ENCODE measurements around the gene PARM1. TPM values are rescaled to one million over a fixed set of nuclear protein-coding genes. Genes with fewer than 3 reads are reported as not detected.

The PARM1 gene
- total and polyA plus RNA-seq, 2 donors (not counting 1 experiment from before 2014, with no cell fraction given), result 7.8 to 10.4 TPM

DNA sequence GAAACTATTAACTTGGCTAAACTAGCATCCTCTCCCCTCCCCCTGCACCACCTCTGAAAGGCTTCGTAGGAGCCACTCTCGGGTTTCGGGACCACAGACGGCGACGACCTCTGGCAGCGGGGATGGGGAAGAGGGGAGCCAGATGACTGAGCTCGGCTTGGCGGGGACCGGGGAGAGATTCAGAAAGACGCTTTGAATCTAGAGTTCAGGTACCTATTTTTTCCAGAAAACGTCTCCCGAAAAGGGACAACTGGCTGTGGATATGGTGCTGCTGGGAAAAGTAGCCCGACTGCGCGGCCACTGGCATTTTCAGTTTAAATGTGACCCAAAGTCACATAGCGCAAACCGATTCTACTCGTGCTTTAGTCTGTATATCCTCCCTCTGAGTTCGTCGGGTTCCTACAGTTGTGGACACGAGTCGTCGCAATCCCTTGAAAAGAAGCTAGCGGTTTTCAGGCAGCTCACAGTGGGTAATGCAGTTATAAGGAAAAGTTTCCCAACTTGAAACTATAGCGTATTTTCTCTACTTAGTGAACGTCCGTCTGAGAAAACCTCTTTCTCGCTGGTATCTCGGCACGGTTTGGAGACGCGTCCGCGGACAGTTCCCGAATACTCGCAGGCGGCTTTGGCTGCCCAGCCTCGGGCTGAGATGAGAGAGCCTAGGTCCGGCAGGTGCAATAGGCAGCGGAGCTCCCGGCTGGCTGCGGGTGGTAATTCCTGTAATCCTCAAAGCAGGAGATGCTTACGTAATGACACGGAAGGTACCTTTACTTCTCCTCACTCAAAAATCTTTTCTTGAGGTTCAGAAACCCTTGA lies 1.3 kb downstream of the PARM1 start:
- Histone ChIP-seq H3K79me2 (ENCODE audit: control insufficient read depth, insufficient read depth, low read length) (peaks cover 22% of the 10 kb centered on the region), H3K9me3 (ENCODE audit: control extremely low read depth in 1 of 3, control insufficient read depth in 2 of 3, insufficient read depth in 1 of 3, low read length in 2 of 3) (peaks cover 0 to 4% (median 0%) of the 10 kb centered on the region in 3 donors), H3K4me3 (ENCODE audit: control extremely low read depth in 1 of 5, extremely low read depth in 1 of 5, insufficient read depth in 1 of 5, low read depth in 2 of 5, low read length in 4 of 5) (peak overlapping the region; percentile 12 to 88 (median 73)), H3K4me2 (replicated peaks; ENCODE audit: low read depth, low read length, poor library complexity, severe bottlenecking) (peak overlapping the region; percentile 88), H3K9ac (ENCODE audit: low read length) (peak overlapping the region; percentile 84), H3K36me3 (replicated peaks in 1 of 2; ENCODE audit: control extremely low read depth in 1 of 2, control insufficient read depth in 1 of 2, extremely low read depth in 1 of 2, insufficient read depth in 2 of 2, low read length in 1 of 2) (no peaks in the 10 kb centered on the region), H2AFZ (ENCODE audit: insufficient read depth, low read depth, low read length, poor library complexity, severe bottlenecking) (peak overlapping the region; percentile 86), H3K27ac (ENCODE audit: low read length in 2 of 2) (peak overlapping the region in 1 of 2 donors; percentile 64), H3K27me3 (replicated peaks in 1 of 4; ENCODE audit: control extremely low read depth in 1 of 4, control insufficient read depth in 3 of 4, insufficient read depth in 4 of 4, low read length in 3 of 4) (peaks cover 0 to 24% (median 11%) of the 10 kb centered on the region in 4 experiments), H3K4me1 (ENCODE audit: control insufficient read depth in 2 of 2, insufficient read depth in 2 of 2, low read length in 2 of 2) (peaks cover 27 to 42% of the 10 kb centered on the region in 2 donors), H4K20me1 (ENCODE audit: control insufficient read depth, insufficient read depth, low read length, poor library complexity, severe bottlenecking) (no peaks in the 10 kb centered on the region)
- TF ChIP-seq CTCF (IDR thresholded peaks at IDR 0.05), result no peak
- TF ChIP-seq EZH2 (IDR thresholded peaks at IDR 0.05; ENCODE audit: borderline replicate concordance, insufficient read depth, low read depth, low read length, poor library complexity, severe bottlenecking), result no peak
- ATAC-seq (ENCODE audit: low read depth) (no peak), DNase-seq (peak; percentile 57)
- no peaks in the 10 kb centered on the region for H3K9me3 Mint-ChIP-seq (ENCODE audit: insufficient read depth)
- peaks cover 2% of the 10 kb centered on the region for H3K27me3 Mint-ChIP-seq
- POLR2A ChIA-PET, result interaction anchor here (0.6 to 1.6 kb wide), 2 partner anchors 169 to 790 kb away, joined by 3 read pairs; partner anchors contain the start of gene USO1
- peak overlapping the region; percentile 95 for H3K27ac Mint-ChIP-seq
- H3K4me1 Mint-ChIP-seq, result peaks cover 36% of the 10 kb centered on the region
- CTCF ChIA-PET, result interaction anchor here (0.6 to 5.5 kb wide), 7 partner anchors 10 to 404 kb away, joined by 3 to 36 read pairs (median 7); no protein-coding TSS in a partner anchor
- WGBS (ENCODE audit: insufficient coverage), result 3% methylated on average over 41 of the region's 45 CpGs
- H3K4me3 Mint-ChIP-seq, result peak overlapping the region; percentile 98
- intact Hi-C loops (cut with micrococcal nuclease), result loop anchor here (5.0 kb wide), 2 partner anchors 183 to 203 kb away; no protein-coding TSS in a partner anchor
